GM12892 (cell line): ENCODE measurements around the gene HTRA3.

ENCODE experiments used
- POLR2A ChIP-seq: IDR thresholded peaks from 2 replicates; pipeline ENCODE4 v1.6.1; 2011; ENCODE audit warnings: low read depth, low read length, control low read depth
- POLR2AphosphoS5 ChIP-seq: IDR thresholded peaks from 2 replicates; pipeline ENCODE4 v1.6.1; 2011; ENCODE audit warnings: low read depth, low read length, control low read depth
- TAF1 ChIP-seq: IDR thresholded peaks from 2 replicates; pipeline ENCODE4 v1.6.1; 2011; ENCODE audit warnings: low read depth, mild to moderate bottlenecking, control low read depth, low read length, borderline replicate concordance

GRCh38 chr4:8257854-8258253 lies 11.7 kb upstream of the HTRA3 start:
- no peak for TF ChIP-seq POLR2A
- no peak for TF ChIP-seq TAF1
- no peak for TF ChIP-seq POLR2AphosphoS5
